ENCODE results near the gene TCEA2. TPM values are rescaled to one million over a fixed set of nuclear protein-coding genes. Genes with fewer than 3 reads are reported as not detected.
"Not testable (repeated sequence)": the region's sequence is repeated elsewhere in the genome, so short reads cannot be mapped to it uniquely, and the experiment has no call there.

Gene TCEA2
- total RNA-seq, 2 donors from 2014 or later, result 64.3 to 110 TPM

DNA sequence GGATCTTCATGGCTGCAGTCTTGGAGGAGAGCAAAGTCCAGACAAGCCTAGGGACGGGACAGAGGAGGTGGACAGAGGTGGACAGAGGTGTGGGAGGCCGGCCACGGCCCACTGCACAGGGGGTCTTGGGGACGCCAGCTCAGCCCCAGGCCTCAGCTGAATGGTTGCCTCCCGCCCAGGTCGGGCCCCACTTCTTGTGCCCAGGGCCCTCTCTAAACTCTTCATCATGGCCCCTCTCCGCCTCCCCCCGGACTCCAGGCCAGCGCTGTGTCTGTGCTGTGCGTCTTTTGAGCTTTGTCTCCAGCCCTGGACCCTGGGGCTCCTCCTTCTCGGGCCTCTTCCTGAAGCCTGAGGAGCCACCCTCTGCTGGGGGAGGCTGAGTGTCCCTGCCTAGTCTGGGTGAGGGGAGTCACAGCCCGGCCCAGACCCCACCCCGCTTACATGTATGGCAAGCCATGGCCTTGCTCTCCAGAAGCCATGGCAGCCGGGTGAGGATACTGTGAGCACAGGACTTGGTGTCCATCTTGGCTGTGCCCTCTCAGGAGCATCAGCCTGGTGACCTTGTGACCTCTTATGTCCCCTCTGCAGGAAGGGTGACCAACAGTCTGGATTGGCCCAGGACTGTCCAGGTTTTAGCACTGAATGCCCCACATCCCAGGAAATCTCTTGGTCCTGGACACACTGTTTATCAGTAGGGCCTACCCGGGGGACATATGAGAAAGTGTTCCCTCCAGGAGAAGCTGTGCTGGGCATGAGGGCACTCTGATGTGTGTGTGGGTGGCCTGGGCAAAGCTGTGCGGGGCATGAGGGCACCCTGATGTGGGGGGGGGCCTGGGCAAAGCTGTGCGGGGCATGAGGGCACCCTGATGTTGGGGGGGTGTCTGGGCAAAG lies 53.8 kb downstream of the TCEA2 start:
- H3K27me3 Mint-ChIP-seq (ENCODE audit: insufficient read depth), result peaks cover 3% of the 10 kb centered on the region
- H3K36me3 ChIP-seq (ENCODE audit: control insufficient read depth, insufficient read depth, low read length), result no peaks in the 10 kb centered on the region
- no peaks in the 10 kb centered on the region for H3K4me1 Mint-ChIP-seq
- TF ChIP-seq, protein P1, sequence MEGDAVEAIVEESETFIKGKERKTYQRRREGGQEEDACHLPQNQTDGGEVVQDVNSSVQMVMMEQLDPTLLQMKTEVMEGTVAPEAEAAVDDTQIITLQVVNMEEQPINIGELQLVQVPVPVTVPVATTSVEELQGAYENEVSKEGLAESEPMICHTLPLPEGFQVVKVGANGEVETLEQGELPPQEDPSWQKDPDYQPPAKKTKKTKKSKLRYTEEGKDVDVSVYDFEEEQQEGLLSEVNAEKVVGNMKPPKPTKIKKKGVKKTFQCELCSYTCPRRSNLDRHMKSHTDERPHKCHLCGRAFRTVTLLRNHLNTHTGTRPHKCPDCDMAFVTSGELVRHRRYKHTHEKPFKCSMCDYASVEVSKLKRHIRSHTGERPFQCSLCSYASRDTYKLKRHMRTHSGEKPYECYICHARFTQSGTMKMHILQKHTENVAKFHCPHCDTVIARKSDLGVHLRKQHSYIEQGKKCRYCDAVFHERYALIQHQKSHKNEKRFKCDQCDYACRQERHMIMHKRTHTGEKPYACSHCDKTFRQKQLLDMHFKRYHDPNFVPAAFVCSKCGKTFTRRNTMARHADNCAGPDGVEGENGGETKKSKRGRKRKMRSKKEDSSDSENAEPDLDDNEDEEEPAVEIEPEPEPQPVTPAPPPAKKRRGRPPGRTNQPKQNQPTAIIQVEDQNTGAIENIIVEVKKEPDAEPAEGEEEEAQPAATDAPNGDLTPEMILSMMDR (conservative IDR thresholded peaks at IDR 0.05), result no peak
- no peaks in the 10 kb centered on the region for H3K9me3 ChIP-seq (ENCODE audit: control insufficient read depth, low read length)
- no peak overlapping the region for H3K9ac ChIP-seq (ENCODE audit: extremely low read depth, low read length, poor library complexity, severe bottlenecking)
- WGBS, 2 experiments (ENCODE audit: insufficient coverage in 1 of 2, insufficient read length in 1 of 2), result 84 to 97% methylated on average over 4 to 17 of the region's 17 CpGs
- peak; percentile 34 for DNase-seq
- no peak overlapping the region for H3K27ac Mint-ChIP-seq
- H3K4me1 ChIP-seq (ENCODE audit: control insufficient read depth, insufficient read depth, low read length), result no peaks in the 10 kb centered on the region
- peaks cover 6% of the 10 kb centered on the region for H3K27me3 ChIP-seq (ENCODE audit: control insufficient read depth, insufficient read depth, low read length, poor library complexity, severe bottlenecking)
- H3K27ac ChIP-seq (ENCODE audit: low read depth, low read length), result no peak overlapping the region
- H3K9me3 Mint-ChIP-seq, result no peaks in the 10 kb centered on the region
- no peak overlapping the region for H3K4me3 Mint-ChIP-seq
- no peak overlapping the region for H3K4me3 ChIP-seq (ENCODE audit: low read length)
- no peaks in the 10 kb centered on the region for H3K36me3 Mint-ChIP-seq (ENCODE audit: low read depth)

DNA sequence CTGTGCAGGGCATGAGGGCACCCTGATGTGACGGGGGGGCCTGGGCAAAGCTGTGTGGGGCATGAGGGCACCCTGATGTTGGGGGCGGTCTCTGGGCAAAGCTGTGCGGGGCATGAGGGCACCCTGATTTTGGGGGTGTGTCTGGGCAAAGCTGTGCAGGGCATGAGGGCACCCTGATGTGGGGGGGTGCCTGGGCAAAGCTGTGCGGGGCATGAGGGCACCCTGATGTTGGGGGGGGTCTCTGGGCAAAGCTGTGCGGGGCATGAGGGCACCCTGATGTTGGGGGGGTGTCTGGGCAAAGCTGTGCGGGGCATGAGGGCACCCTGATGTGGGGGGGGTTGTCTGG lies 54.4 kb downstream of the TCEA2 start:
- not testable (repeated sequence) for H3K9me3 ChIP-seq (ENCODE audit: control insufficient read depth, low read length); H3K9ac ChIP-seq (ENCODE audit: extremely low read depth, low read length, poor library complexity, severe bottlenecking); DNase-seq; H3K4me3 Mint-ChIP-seq; H3K36me3 ChIP-seq (ENCODE audit: control insufficient read depth, insufficient read depth, low read length); H3K4me3 ChIP-seq (ENCODE audit: low read length); H3K9me3 Mint-ChIP-seq; H3K36me3 Mint-ChIP-seq (ENCODE audit: low read depth); H3K27me3 Mint-ChIP-seq (ENCODE audit: insufficient read depth); H3K27ac Mint-ChIP-seq; H3K4me1 ChIP-seq (ENCODE audit: control insufficient read depth, insufficient read depth, low read length); H3K27ac ChIP-seq (ENCODE audit: low read depth, low read length); H3K4me1 Mint-ChIP-seq
- no CpG with 5 or more reads among the region's 6 CpGs for WGBS, 2 experiments (ENCODE audit: insufficient coverage in 1 of 2, insufficient read length in 1 of 2)
- H3K27me3 ChIP-seq (ENCODE audit: control insufficient read depth, insufficient read depth, low read length, poor library complexity, severe bottlenecking), result peaks cover 10% of the 10 kb centered on the region

DNA sequence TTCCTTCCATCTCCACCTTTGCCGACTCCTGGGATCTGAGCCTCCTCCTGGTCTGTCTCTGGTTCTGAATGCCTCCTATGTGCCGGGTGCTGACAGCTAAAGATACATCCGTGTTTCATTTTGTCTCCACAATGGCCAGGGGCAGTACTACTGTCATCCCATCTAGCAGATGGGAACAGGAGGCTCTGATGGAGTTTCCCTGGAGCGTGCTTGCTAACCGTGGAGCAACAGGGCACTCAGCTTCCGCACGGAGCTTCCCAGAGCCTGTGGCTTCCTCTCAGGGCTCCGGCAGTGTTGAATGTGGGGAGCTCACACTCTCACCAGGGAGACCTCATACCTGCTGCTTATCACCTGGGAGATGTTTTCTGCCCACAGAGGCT lies 56.3 kb downstream of the TCEA2 start:
- TF ChIP-seq, protein P1 (conservative IDR thresholded peaks at IDR 0.05), result no peak
- Mint-ChIP-seq H3K9me3 (no peaks in the 10 kb centered on the region), H3K27ac (no peak overlapping the region), H3K36me3 (ENCODE audit: low read depth) (no peaks in the 10 kb centered on the region), H3K4me1 (no peaks in the 10 kb centered on the region), H3K4me3 (no peak overlapping the region), H3K27me3 (ENCODE audit: insufficient read depth) (peaks cover 26% of the 10 kb centered on the region)
- Histone ChIP-seq H3K4me1 (ENCODE audit: control insufficient read depth, insufficient read depth, low read length) (no peaks in the 10 kb centered on the region), H3K27me3 (ENCODE audit: control insufficient read depth, insufficient read depth, low read length, poor library complexity, severe bottlenecking) (peaks cover 29% of the 10 kb centered on the region), H3K9me3 (ENCODE audit: control insufficient read depth, low read length) (no peaks in the 10 kb centered on the region), H3K27ac (ENCODE audit: low read depth, low read length) (no peak overlapping the region), H3K36me3 (ENCODE audit: control insufficient read depth, insufficient read depth, low read length) (no peaks in the 10 kb centered on the region), H3K9ac (ENCODE audit: extremely low read depth, low read length, poor library complexity, severe bottlenecking) (no peak overlapping the region), H3K4me3 (ENCODE audit: low read length) (no peak overlapping the region)
- peak; percentile 43 for DNase-seq
- 80 to 89% methylated on average over 8 of the region's 8 CpGs for WGBS, 2 experiments (ENCODE audit: insufficient coverage in 1 of 2, insufficient read length in 1 of 2)
